DOHH2 (cell line): ENCODE results near the gene SUPT5H.

Experiments
- H3F3A ChIP-seq: fragments of 200-600 bp; sonication (generic), shearing (Covaris generic); 2 replicates; pipeline ENCODE4 v1.6.0; 2016; ENCODE audit warnings: antibody characterized with exemption, mild to moderate bottlenecking; ENCODE audit not compliant: control insufficient read depth, insufficient read depth
- H3K27ac ChIP-seq: fragments of 200-600 bp; sonication (generic); 2 replicates; pipeline ENCODE4 v1.5.1; 2014; ENCODE audit warnings: low read depth, mild to moderate bottlenecking, low read length, moderate library complexity
- H3K27me3 ChIP-seq: fragments of 200-600 bp; sonication (generic); 2 replicates; pipeline ENCODE4 v1.6.1; 2014; ENCODE audit warnings: mild to moderate bottlenecking, low read length, mixed read lengths; ENCODE audit not compliant: control insufficient read depth
- H3K36me3 ChIP-seq: fragments of 200-600 bp; sonication (generic); 2 replicates; pipeline ENCODE4 v1.6.1; 2014; ENCODE audit warnings: mild to moderate bottlenecking, low read length, moderate library complexity, mixed read lengths; ENCODE audit not compliant: control insufficient read depth
- H3K4me1 ChIP-seq: fragments of 200-600 bp; sonication (generic); 2 replicates; pipeline ENCODE4 v1.6.1; 2014; ENCODE audit warnings: mild to moderate bottlenecking, low read length, mixed read lengths; ENCODE audit not compliant: control insufficient read depth
- H3K4me2 ChIP-seq: fragments of 200-600 bp; sonication (generic); 2 replicates; pipeline ENCODE4 v1.6.0; 2014; ENCODE audit warnings: mild to moderate bottlenecking, low read length, moderate library complexity
- H3K4me3 ChIP-seq: fragments of 200-600 bp; sonication (generic); 2 replicates; pipeline ENCODE4 v1.5.1; 2014; ENCODE audit warnings: mild to moderate bottlenecking, low read length, mixed read lengths
- H3K79me2 ChIP-seq: fragments of 200-600 bp; sonication (generic); 2 replicates; pipeline ENCODE4 v1.6.1; 2014; ENCODE audit warnings: mild to moderate bottlenecking, low read length, mixed read lengths; ENCODE audit not compliant: control insufficient read depth
- H3K9me2 ChIP-seq: fragments of 200-600 bp; sonication (generic); replicated peaks from 2 replicates; pipeline ENCODE4 v1.6.1; 2014; ENCODE audit warnings: mild to moderate bottlenecking, low read length, mixed read lengths; ENCODE audit not compliant: control insufficient read depth
- H3K9me3 ChIP-seq: fragments of 200-600 bp; sonication (generic); 2 replicates; pipeline ENCODE4 v1.6.1; 2014; ENCODE audit warnings: antibody characterized with exemption, low read length, mixed read lengths; ENCODE audit not compliant: control insufficient read depth, insufficient read depth
- H4K20me1 ChIP-seq: fragments of 200-600 bp; sonication (generic); 2 replicates; pipeline ENCODE4 v1.6.0; 2014; ENCODE audit warnings: low read depth, mild to moderate bottlenecking, antibody characterized with exemption, low read length, moderate library complexity; ENCODE audit not compliant: control insufficient read depth, insufficient read depth
- EZH2phosphoT487 ChIP-seq: fragments of 200-600 bp; sonication (generic); IDR thresholded peaks from 2 replicates; pipeline ENCODE4 v1.6.1; 2017; ENCODE audit warnings: borderline replicate concordance, mild to moderate bottlenecking, antibody characterized with exemption, low read length, moderate library complexity, mixed read lengths
- TF ChIP-seq, protein P1 (sequence below): fragments of 200-600 bp; sonication (generic); IDR thresholded peaks from one replicate; pipeline ENCODE4 v1.5.1; 2014; ENCODE audit warnings: antibody characterized with exemption, mild to moderate bottlenecking, low read depth, low read length; ENCODE audit not compliant: poor library complexity, severe bottlenecking

The SUPT5H gene

DNA sequence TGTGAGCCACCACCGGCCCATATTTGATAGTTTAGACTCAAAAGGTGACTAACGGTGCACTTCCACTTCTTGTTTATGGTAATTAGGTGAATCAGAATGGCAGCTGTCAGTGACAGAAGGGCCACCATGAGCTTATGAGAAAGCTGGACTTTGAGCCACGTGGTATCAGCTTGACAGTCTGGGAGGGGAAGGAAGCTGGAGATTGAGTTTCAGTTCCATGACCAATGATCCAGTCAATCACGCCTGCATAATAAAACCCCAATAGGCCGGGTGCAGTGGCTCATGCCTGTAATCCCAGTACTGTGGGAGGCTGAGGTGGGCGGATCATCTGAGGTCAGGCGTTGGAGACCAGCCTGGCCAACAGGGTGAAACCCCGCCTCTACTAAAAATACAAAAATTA lies 79.1 kb downstream of the SUPT5H start:
- H3F3A ChIP-seq = no peaks in the 10 kb centered on the region; the same call in 1 of the 2 replicates
- peaks cover 3% of the 10 kb centered on the region for H3K79me2 ChIP-seq
- no peak overlapping the region for H3K4me3 ChIP-seq
- H3K27ac ChIP-seq = no peak overlapping the region
- H4K20me1 ChIP-seq = no peaks in the 10 kb centered on the region
- H3K4me2 ChIP-seq = no peak overlapping the region
- no peaks in the 10 kb centered on the region for H3K9me2 ChIP-seq
- TF ChIP-seq, protein P1, sequence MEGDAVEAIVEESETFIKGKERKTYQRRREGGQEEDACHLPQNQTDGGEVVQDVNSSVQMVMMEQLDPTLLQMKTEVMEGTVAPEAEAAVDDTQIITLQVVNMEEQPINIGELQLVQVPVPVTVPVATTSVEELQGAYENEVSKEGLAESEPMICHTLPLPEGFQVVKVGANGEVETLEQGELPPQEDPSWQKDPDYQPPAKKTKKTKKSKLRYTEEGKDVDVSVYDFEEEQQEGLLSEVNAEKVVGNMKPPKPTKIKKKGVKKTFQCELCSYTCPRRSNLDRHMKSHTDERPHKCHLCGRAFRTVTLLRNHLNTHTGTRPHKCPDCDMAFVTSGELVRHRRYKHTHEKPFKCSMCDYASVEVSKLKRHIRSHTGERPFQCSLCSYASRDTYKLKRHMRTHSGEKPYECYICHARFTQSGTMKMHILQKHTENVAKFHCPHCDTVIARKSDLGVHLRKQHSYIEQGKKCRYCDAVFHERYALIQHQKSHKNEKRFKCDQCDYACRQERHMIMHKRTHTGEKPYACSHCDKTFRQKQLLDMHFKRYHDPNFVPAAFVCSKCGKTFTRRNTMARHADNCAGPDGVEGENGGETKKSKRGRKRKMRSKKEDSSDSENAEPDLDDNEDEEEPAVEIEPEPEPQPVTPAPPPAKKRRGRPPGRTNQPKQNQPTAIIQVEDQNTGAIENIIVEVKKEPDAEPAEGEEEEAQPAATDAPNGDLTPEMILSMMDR = no peak
- no peak for TF ChIP-seq EZH2phosphoT487
- no peaks in the 10 kb centered on the region for H3K9me3 ChIP-seq
- H3K36me3 ChIP-seq = no peaks in the 10 kb centered on the region; the same call in 1 of the 2 replicates
- no peaks in the 10 kb centered on the region for H3K27me3 ChIP-seq
- peaks cover 7% of the 10 kb centered on the region for H3K4me1 ChIP-seq

GRCh38 chr19:39525205-39525604 lies 79.8 kb downstream of the SUPT5H start:
- Histone ChIP-seq H3K36me3 (no peaks in the 10 kb centered on the region; the same call in 1 of the 2 replicates), H3F3A (no peaks in the 10 kb centered on the region; the same call in 1 of the 2 replicates), H3K9me3 (no peaks in the 10 kb centered on the region), H3K79me2 (peaks cover 8% of the 10 kb centered on the region), H4K20me1 (no peaks in the 10 kb centered on the region), H3K4me3 (no peak overlapping the region), H3K4me2 (no peak overlapping the region), H3K9me2 (no peaks in the 10 kb centered on the region), H3K27me3 (no peaks in the 10 kb centered on the region), H3K27ac (no peak overlapping the region), H3K4me1 (no peaks in the 10 kb centered on the region)
- TF ChIP-seq, protein P1 = no peak
- TF ChIP-seq EZH2phosphoT487 = no peak
